CD4-positive, alpha-beta memory T cell (primary cell): ENCODE measurements around the gene ARL15. TPM values are rescaled to one million over a fixed set of nuclear protein-coding genes. Genes with fewer than 3 reads are reported as not detected.

Source experiments
- CTCF ChIA-PET: fragments of 350-600 bp; sonication (Branson Sonifier 250); formaldehyde crosslinking; loops from one replicate; lab custom pipeline; 2021; ENCODE audit warnings: inconsistent platforms; ENCODE audit not compliant: partially characterized antibody; lab: Charles Lee
- POLR2A ChIA-PET: fragments of 350-600 bp; sonication (Branson Sonifier 250); formaldehyde crosslinking; loops from one replicate; lab custom pipeline; 2021; ENCODE audit not compliant: partially characterized antibody; lab: Charles Lee
- DNase-seq, 5 donors: peaks; one replicate each; pipeline versions ENCODE4 v3.0.0 to v3.0.0-alpha.2; 2020 to 2022; ENCODE audit warnings: mixed read lengths in 1 of 5
- H3K27ac ChIP-seq: one replicate; pipeline ENCODE4 v1.7.0; 2013; ENCODE audit warnings: low read depth, low read length
- H3K27me3 ChIP-seq: 2 replicates; pipeline ENCODE4 v1.7.0; 2013; ENCODE audit warnings: mild to moderate bottlenecking, low read length, moderate library complexity; ENCODE audit not compliant: insufficient read depth
- H3K36me3 ChIP-seq: 2 replicates; pipeline ENCODE4 v1.7.0; 2013; ENCODE audit warnings: mild to moderate bottlenecking, low read length, moderate library complexity; ENCODE audit not compliant: insufficient read depth
- H3K4me1 ChIP-seq: 2 replicates; pipeline ENCODE4 v1.7.0; 2013; ENCODE audit warnings: mild to moderate bottlenecking, low read length, moderate library complexity; ENCODE audit not compliant: insufficient read depth
- H3K4me3 ChIP-seq, 2 donors: one replicate each; pipeline ENCODE4 v1.7.0; 2013; ENCODE audit warnings: low read length in 2 of 2, mild to moderate bottlenecking in 1 of 2
- H3K9me3 ChIP-seq, 2 donors: one replicate each; pipeline ENCODE4 v1.7.0; 2013; ENCODE audit warnings: low read length in 2 of 2, control low read depth in 1 of 2; ENCODE audit not compliant: control insufficient read depth in 1 of 2
- H3K27ac Mint-ChIP-seq, 7 donors: one replicate each; pipeline ENCODE4 v1.8.0; 2020 to 2021; ENCODE audit warnings: mixed read lengths in 7 of 7, mild to moderate bottlenecking in 6 of 7, inconsistent platforms in 3 of 7, moderate library complexity in 3 of 7
- H3K27me3 Mint-ChIP-seq, 2 donors: one replicate each; pipeline ENCODE4 v1.8.0; 2020 to 2021; ENCODE audit warnings: mixed read lengths in 2 of 2
- H3K36me3 Mint-ChIP-seq, 2 donors: one replicate each; pipeline ENCODE4 v1.8.0; 2020 to 2021; ENCODE audit warnings: mixed read lengths in 2 of 2, inconsistent platforms in 1 of 2, mild to moderate bottlenecking in 1 of 2
- H3K4me1 Mint-ChIP-seq, 4 donors: one replicate each; pipeline ENCODE4 v1.8.0; 2020 to 2021; ENCODE audit warnings: mixed read lengths in 4 of 4, mild to moderate bottlenecking in 1 of 4
- H3K4me3 Mint-ChIP-seq, 8 donors: one replicate each; pipeline ENCODE4 v1.8.0; 2020 to 2021; ENCODE audit warnings: mixed read lengths in 8 of 8, mild to moderate bottlenecking in 7 of 8, moderate library complexity in 6 of 8, inconsistent platforms in 3 of 8
- H3K9me3 Mint-ChIP-seq, 8 donors: one replicate each; pipeline ENCODE4 v1.8.0; 2020 to 2021; ENCODE audit warnings: mixed read lengths in 8 of 8, mild to moderate bottlenecking in 5 of 8, inconsistent platforms in 3 of 8, moderate library complexity in 1 of 8
- intact Hi-C: fragments of 100-400 bp; cut with micrococcal nuclease; formaldehyde crosslinking; loops from one replicate; pipeline ENCODE4 v1.15.1; 2023
- polyA plus RNA-seq, 2 donors: library from polyadenylated mRNA; unstranded; fragments of 300-500 nt; fragmentation: Illumina TruSeq; gene quantifications; one replicate each; pipeline ENCODE4 v1.2.3, GENCODE V29; 2021
- total RNA-seq, 2 experiments: library from RNA; stranded (reverse); gene quantifications; one replicate each; pipeline ENCODE4 v1.2.3, GENCODE V29; 2021

ARL15 gene
- total and polyA plus RNA-seq, 4 experiments from 2014 or later = 14.0 to 29.8 (median 14.7) TPM

- Mint-ChIP-seq H3K36me3 (peaks cover 43 to 65% of the 10 kb centered on the region in 2 donors), H3K4me3 (no peak overlapping the region), H3K9me3 (peaks cover 0 to 22% (median 0%) of the 10 kb centered on the region in 8 donors), H3K4me1 (peaks cover 0 to 7% (median 2%) of the 10 kb centered on the region in 4 donors), H3K27me3 (no peaks in the 10 kb centered on the region), H3K27ac (no peak overlapping the region)
- H3K36me3 ChIP-seq = no peaks in the 10 kb centered on the region
- no peak overlapping the region for H3K27ac ChIP-seq
- ChIA-PET CTCF (no interaction called here), POLR2A (no interaction called here)
- no peaks in the 10 kb centered on the region for H3K9me3 ChIP-seq
- H3K27me3 ChIP-seq = no peaks in the 10 kb centered on the region
- DNase-seq = no peak
- H3K4me1 ChIP-seq = no peaks in the 10 kb centered on the region
- intact Hi-C loops = no loop called here
- H3K4me3 ChIP-seq = no peak overlapping the region
Observed at GRCh38 chr5:54165687-54166086, 144.7 kb downstream of the ARL15 start.

- H3K9me3 Mint-ChIP-seq = peaks cover 0 to 19% (median 0%) of the 10 kb centered on the region in 8 donors
- no peak for DNase-seq
- intact Hi-C loops = no loop called here
- ChIA-PET CTCF (no interaction called here), POLR2A (no interaction called here)
- peak overlapping the region in 1 of 7 donors; percentile 2 for H3K27ac Mint-ChIP-seq
- Histone ChIP-seq H3K36me3 (no peaks in the 10 kb centered on the region), H3K9me3 (no peaks in the 10 kb centered on the region), H3K27ac (no peak overlapping the region), H3K4me1 (no peaks in the 10 kb centered on the region), H3K4me3 (no peak overlapping the region), H3K27me3 (no peaks in the 10 kb centered on the region)
- H3K27me3 Mint-ChIP-seq = no peaks in the 10 kb centered on the region
- no peak overlapping the region for H3K4me3 Mint-ChIP-seq
- peaks cover 16 to 38% of the 10 kb centered on the region in 2 donors for H3K36me3 Mint-ChIP-seq
- H3K4me1 Mint-ChIP-seq = peaks cover 0 to 5% (median 1%) of the 10 kb centered on the region in 4 donors
Observed at GRCh38 chr5:54162184-54162583, 148.2 kb downstream of the ARL15 start.

GRCh38 chr5:54160329-54160728, 150.0 kb downstream of the ARL15 start:
- DNase-seq = no peak
- Histone ChIP-seq H3K9me3 (no peaks in the 10 kb centered on the region), H3K27me3 (no peaks in the 10 kb centered on the region), H3K36me3 (no peaks in the 10 kb centered on the region), H3K4me3 (no peak overlapping the region), H3K27ac (no peak overlapping the region), H3K4me1 (no peaks in the 10 kb centered on the region)
- H3K36me3 Mint-ChIP-seq = peaks cover 13 to 33% of the 10 kb centered on the region in 2 donors
- ChIA-PET POLR2A (no interaction called here), CTCF (no interaction called here)
- H3K27me3 Mint-ChIP-seq = no peaks in the 10 kb centered on the region
- peak overlapping the region in 1 of 7 donors; percentile 9 for H3K27ac Mint-ChIP-seq
- peaks cover 0 to 10% (median 0%) of the 10 kb centered on the region in 8 donors for H3K9me3 Mint-ChIP-seq
- intact Hi-C loops = no loop called here
- no peak overlapping the region for H3K4me3 Mint-ChIP-seq
- H3K4me1 Mint-ChIP-seq = peaks cover 0 to 5% (median 2%) of the 10 kb centered on the region in 4 donors

- DNase-seq = no peak
- H3K36me3 Mint-ChIP-seq = peaks cover 11 to 31% of the 10 kb centered on the region in 2 donors
Observed at GRCh38 chr5:54159893-54160195, 150.5 kb downstream of the ARL15 start.

GRCh38 chr5:54159153-54159892, 151.1 kb downstream of the ARL15 start:
- CTCF ChIA-PET = no interaction called here
- POLR2A ChIA-PET = no interaction called here
- H3K4me3 ChIP-seq = no peak overlapping the region

More at GRCh38 chr5:54159893-54160195, 150.5 kb downstream of the ARL15 start:
- Mint-ChIP-seq H3K27ac (no peak overlapping the region), H3K4me1 (peaks cover 0 to 5% (median 2%) of the 10 kb centered on the region in 4 donors), H3K9me3 (peaks cover 0 to 8% (median 0%) of the 10 kb centered on the region in 8 donors), H3K4me3 (no peak overlapping the region), H3K27me3 (no peaks in the 10 kb centered on the region)
- Histone ChIP-seq H3K9me3 (no peaks in the 10 kb centered on the region), H3K36me3 (no peaks in the 10 kb centered on the region), H3K27ac (no peak overlapping the region), H3K27me3 (no peaks in the 10 kb centered on the region), H3K4me3 (no peak overlapping the region), H3K4me1 (no peaks in the 10 kb centered on the region)
- CTCF ChIA-PET = no interaction called here
- POLR2A ChIA-PET = no interaction called here
- intact Hi-C loops = no loop called here

GRCh38 chr5:54156577-54156976, 153.8 kb downstream of the ARL15 start:
- Histone ChIP-seq H3K27ac (no peak overlapping the region), H3K4me3 (no peak overlapping the region), H3K36me3 (peaks cover 3% of the 10 kb centered on the region), H3K4me1 (no peaks in the 10 kb centered on the region), H3K27me3 (no peaks in the 10 kb centered on the region), H3K9me3 (no peaks in the 10 kb centered on the region)
- peaks cover 0 to 1% (median 0%) of the 10 kb centered on the region in 8 donors for H3K9me3 Mint-ChIP-seq
- H3K27me3 Mint-ChIP-seq = no peaks in the 10 kb centered on the region
- H3K4me1 Mint-ChIP-seq = peaks cover 0 to 4% (median 0%) of the 10 kb centered on the region in 4 donors
- H3K4me3 Mint-ChIP-seq = no peak overlapping the region
- H3K27ac Mint-ChIP-seq = no peak overlapping the region
- ChIA-PET POLR2A (no interaction called here), CTCF (no interaction called here)
- no peak for DNase-seq
- H3K36me3 Mint-ChIP-seq = peaks cover 14 to 29% of the 10 kb centered on the region in 2 donors
- intact Hi-C loops = no loop called here

More at GRCh38 chr5:54159153-54159892, 151.1 kb downstream of the ARL15 start:
- H3K9me3 ChIP-seq = no peaks in the 10 kb centered on the region
- Mint-ChIP-seq H3K27me3 (no peaks in the 10 kb centered on the region), H3K4me1 (peaks cover 0 to 5% (median 2%) of the 10 kb centered on the region in 4 donors), H3K27ac (no peak overlapping the region), H3K9me3 (peaks cover 0 to 4% (median 0%) of the 10 kb centered on the region in 8 donors), H3K36me3 (peaks cover 12 to 26% of the 10 kb centered on the region in 2 donors), H3K4me3 (no peak overlapping the region)
- no peaks in the 10 kb centered on the region for H3K27me3 ChIP-seq
- intact Hi-C loops = no loop called here
- DNase-seq = no peak
- H3K27ac ChIP-seq = no peak overlapping the region
- H3K36me3 ChIP-seq = no peaks in the 10 kb centered on the region
- no peaks in the 10 kb centered on the region for H3K4me1 ChIP-seq

GRCh38 chr5:54150841-54151240, 159.5 kb downstream of the ARL15 start:
- H3K27ac ChIP-seq = no peak overlapping the region
- Mint-ChIP-seq H3K27me3 (no peaks in the 10 kb centered on the region), H3K4me3 (no peak overlapping the region), H3K27ac (no peak overlapping the region), H3K4me1 (peaks cover 0 to 3% (median 1%) of the 10 kb centered on the region in 4 donors), H3K36me3 (peaks cover 16 to 50% of the 10 kb centered on the region in 2 donors), H3K9me3 (peaks cover 0 to 1% (median 0%) of the 10 kb centered on the region in 8 donors)
- no peaks in the 10 kb centered on the region for H3K9me3 ChIP-seq
- no peaks in the 10 kb centered on the region for H3K4me1 ChIP-seq
- CTCF ChIA-PET = no interaction called here
- POLR2A ChIA-PET = no interaction called here
- no peak overlapping the region for H3K4me3 ChIP-seq
- H3K27me3 ChIP-seq = no peaks in the 10 kb centered on the region
- DNase-seq = no peak
- intact Hi-C loops = no loop called here
- peaks cover 3% of the 10 kb centered on the region for H3K36me3 ChIP-seq
